ENCODE results near the gene NPC2. TPM values are rescaled to one million over a fixed set of nuclear protein-coding genes. Genes with fewer than 3 reads are reported as not detected.

The NPC2 gene
- total and polyA plus RNA-seq, 4 donors, result 922 to 1,539 (median 1,190) TPM

DNA sequence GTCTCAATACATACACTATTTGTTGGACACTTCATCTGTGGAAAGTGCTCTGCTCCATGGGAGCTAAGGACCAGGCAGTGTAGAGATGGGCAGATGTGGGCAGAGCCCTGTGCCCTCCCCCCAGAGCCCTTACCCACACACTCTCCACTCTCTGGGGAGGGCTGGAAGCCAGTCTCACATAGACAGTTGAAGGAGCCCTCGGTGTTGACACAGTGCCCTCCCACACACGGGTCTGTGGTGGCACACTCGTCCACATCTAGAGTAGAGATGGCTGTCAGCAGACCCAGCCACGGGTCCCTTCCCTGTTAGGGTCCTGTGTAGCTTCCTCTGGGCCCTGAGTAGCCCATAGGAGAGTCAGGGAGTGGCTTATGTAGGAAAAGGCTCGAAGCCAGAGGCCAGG lies 14.7 kb upstream of the NPC2 start:
- Histone ChIP-seq H3K27ac (ENCODE audit: low read depth in 1 of 2, low read length in 1 of 2) (no peak overlapping the region), H3K36me3 (ENCODE audit: control insufficient read depth in 4 of 4, insufficient read depth in 4 of 4, low read length in 4 of 4) (peaks cover 0 to 4% (median 0%) of the 10 kb centered on the region in 4 donors), H3K9me3 (ENCODE audit: control insufficient read depth in 4 of 4, insufficient read depth in 3 of 4, low read length in 3 of 4) (no peaks in the 10 kb centered on the region), H3K27me3 (ENCODE audit: control insufficient read depth in 3 of 3, insufficient read depth in 3 of 3, low read length in 2 of 3) (peaks cover 0 to 9% (median 0%) of the 10 kb centered on the region in 3 donors), H3K4me3 (no peak overlapping the region), H3K4me1 (ENCODE audit: control insufficient read depth in 5 of 5, insufficient read depth in 5 of 5, low read length in 5 of 5) (peaks cover 0 to 6% (median 0%) of the 10 kb centered on the region in 5 donors), H3K9ac (ENCODE audit: insufficient read depth in 1 of 2, low read length in 2 of 2) (no peak overlapping the region)
- no peak for ATAC-seq (ENCODE audit: insufficient read depth, low FRiP score)
- no peak for TF ChIP-seq CTCF (IDR thresholded peaks at IDR 0.05; ENCODE audit: control extremely low read depth, extremely low read depth)
- WGBS, 2 donors, result 55 to 82% methylated on average over 5 of the region's 5 CpGs
- no peak for DNase-seq

- peaks cover 0 to 4% (median 0%) of the 10 kb centered on the region in 4 donors for H3K36me3 ChIP-seq (ENCODE audit: control insufficient read depth in 4 of 4, insufficient read depth in 4 of 4, low read length in 4 of 4)
- DNase-seq (no peak), ATAC-seq (ENCODE audit: insufficient read depth, low FRiP score) (no peak)
- WGBS, 2 donors, result 81 to 88% methylated on average over 8 of the region's 8 CpGs
- H3K4me3 ChIP-seq, result no peak overlapping the region
- H3K9me3 ChIP-seq (ENCODE audit: control insufficient read depth in 4 of 4, insufficient read depth in 3 of 4, low read length in 3 of 4), result no peaks in the 10 kb centered on the region
- no peak overlapping the region for H3K27ac ChIP-seq (ENCODE audit: low read depth in 1 of 2, low read length in 1 of 2)
- peaks cover 0 to 9% (median 0%) of the 10 kb centered on the region in 3 donors for H3K27me3 ChIP-seq (ENCODE audit: control insufficient read depth in 3 of 3, insufficient read depth in 3 of 3, low read length in 2 of 3)
- H3K4me1 ChIP-seq (ENCODE audit: control insufficient read depth in 5 of 5, insufficient read depth in 5 of 5, low read length in 5 of 5), result peaks cover 0 to 6% (median 0%) of the 10 kb centered on the region in 5 donors
- H3K9ac ChIP-seq (ENCODE audit: insufficient read depth in 1 of 2, low read length in 2 of 2), result no peak overlapping the region
- no peak for TF ChIP-seq CTCF (IDR thresholded peaks at IDR 0.05; ENCODE audit: control extremely low read depth, extremely low read depth)
Observed at GRCh38 chr14:74507085-74507484, 14.0 kb upstream of the NPC2 start.

DNA sequence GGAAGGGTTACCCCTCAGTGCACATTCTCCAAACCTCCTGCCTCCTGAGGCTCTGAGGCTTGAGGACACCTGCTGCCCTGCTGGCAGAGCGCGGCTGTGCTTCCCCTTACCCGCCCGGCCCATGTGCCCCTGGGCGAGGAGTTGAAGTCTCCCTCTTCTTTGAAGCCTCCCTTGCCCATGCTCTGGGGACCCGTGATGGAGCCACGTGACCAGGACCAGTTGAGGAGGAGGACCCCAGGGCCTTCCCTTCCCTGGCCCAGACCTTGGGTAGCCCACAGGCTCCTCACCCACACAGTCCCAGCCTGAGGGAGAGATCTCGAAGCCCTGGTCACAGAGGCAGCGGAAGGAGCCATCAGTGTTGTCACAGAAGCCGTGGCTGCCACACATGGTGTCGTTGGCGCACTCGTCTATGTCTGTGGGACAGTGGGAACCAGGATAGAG lies 13.3 kb upstream of the NPC2 start:
- Histone ChIP-seq H3K4me1 (ENCODE audit: control insufficient read depth in 5 of 5, insufficient read depth in 5 of 5, low read length in 5 of 5) (peaks cover 0 to 8% (median 0%) of the 10 kb centered on the region in 5 donors), H3K4me3 (no peak overlapping the region), H3K27me3 (ENCODE audit: control insufficient read depth in 3 of 3, insufficient read depth in 3 of 3, low read length in 2 of 3) (peaks cover 0 to 7% (median 0%) of the 10 kb centered on the region in 3 donors), H3K9me3 (ENCODE audit: control insufficient read depth in 4 of 4, insufficient read depth in 3 of 4, low read length in 3 of 4) (no peaks in the 10 kb centered on the region), H3K27ac (ENCODE audit: low read depth in 1 of 2, low read length in 1 of 2) (no peak overlapping the region), H3K36me3 (ENCODE audit: control insufficient read depth in 4 of 4, insufficient read depth in 4 of 4, low read length in 4 of 4) (peaks cover 0 to 4% (median 0%) of the 10 kb centered on the region in 4 donors), H3K9ac (ENCODE audit: insufficient read depth in 1 of 2, low read length in 2 of 2) (no peak overlapping the region)
- no peak for ATAC-seq (ENCODE audit: insufficient read depth, low FRiP score)
- DNase-seq, result no peak
- no peak for TF ChIP-seq CTCF (IDR thresholded peaks at IDR 0.05; ENCODE audit: control extremely low read depth, extremely low read depth)
- 86 to 87% methylated on average over 13 of the region's 13 CpGs for WGBS, 2 donors

- peaks cover 0 to 4% (median 0%) of the 10 kb centered on the region in 4 donors for H3K36me3 ChIP-seq (ENCODE audit: control insufficient read depth in 4 of 4, insufficient read depth in 4 of 4, low read length in 4 of 4)
- ATAC-seq (ENCODE audit: insufficient read depth, low FRiP score) (no peak), DNase-seq (no peak)
- WGBS, 2 donors, result 84 to 85% methylated on average over 17 of the region's 17 CpGs
- peaks cover 0 to 7% (median 0%) of the 10 kb centered on the region in 3 donors for H3K27me3 ChIP-seq (ENCODE audit: control insufficient read depth in 3 of 3, insufficient read depth in 3 of 3, low read length in 2 of 3)
- no peak overlapping the region for H3K4me3 ChIP-seq
- no peak overlapping the region for H3K27ac ChIP-seq (ENCODE audit: low read depth in 1 of 2, low read length in 1 of 2)
- H3K4me1 ChIP-seq (ENCODE audit: control insufficient read depth in 5 of 5, insufficient read depth in 5 of 5, low read length in 5 of 5), result peaks cover 0 to 14% (median 0%) of the 10 kb centered on the region in 5 donors
- H3K9ac ChIP-seq (ENCODE audit: insufficient read depth in 1 of 2, low read length in 2 of 2), result no peak overlapping the region
- TF ChIP-seq CTCF (IDR thresholded peaks at IDR 0.05; ENCODE audit: control extremely low read depth, extremely low read depth), result no peak
- H3K9me3 ChIP-seq (ENCODE audit: control insufficient read depth in 4 of 4, insufficient read depth in 3 of 4, low read length in 3 of 4), result no peaks in the 10 kb centered on the region
Observed at GRCh38 chr14:74505831-74506230, 12.7 kb upstream of the NPC2 start.
